ENCODE data around the gene JAK3. TPM values are rescaled to one million over a fixed set of nuclear protein-coding genes. Genes with fewer than 3 reads are reported as not detected.
A peak's percentile ranks its signal among the peaks of the same experiment; 100 is the strongest.

Gene JAK3
- total and polyA plus RNA-seq, 2 donors (not counting 1 experiment from before 2014, with no cell fraction given), result 1.1 to 1.2 TPM

- no peaks in the 10 kb centered on the region for H3K79me2 ChIP-seq (ENCODE audit: control insufficient read depth, insufficient read depth, low read length)
These were observed 15.2 kb downstream of the JAK3 start for GRCh38 chr19:17832443-17833208.

GRCh38 chr19:17831419-17831888 lies 16.3 kb downstream of the JAK3 start:
- Histone ChIP-seq H3K9me3 (ENCODE audit: control insufficient read depth, insufficient read depth, low read depth, low read length) (no peaks in the 10 kb centered on the region), H3K36me3 (ENCODE audit: control insufficient read depth, insufficient read depth, low read length) (no peaks in the 10 kb centered on the region), H3K4me2 (ENCODE audit: extremely low read depth, insufficient read depth, low read length) (no peak overlapping the region), H3K4me3 (replicated peaks in 1 of 4; ENCODE audit: control extremely low read depth in 1 of 4, insufficient read depth in 1 of 4, low read depth in 3 of 4, low read length in 4 of 4) (peak overlapping the region in 1 of 4 experiments; percentile 21), H4K20me1 (ENCODE audit: control insufficient read depth, extremely low read depth, insufficient read depth, low read length) (no peaks in the 10 kb centered on the region), H3K4me1 (ENCODE audit: control insufficient read depth, extremely low read depth, insufficient read depth, low read length) (no peaks in the 10 kb centered on the region), H3K27me3 (ENCODE audit: control insufficient read depth, insufficient read depth, low read length) (peaks cover 4% of the 10 kb centered on the region), H3K79me2 (ENCODE audit: control insufficient read depth, insufficient read depth, low read length) (no peaks in the 10 kb centered on the region), H3K9ac (ENCODE audit: insufficient read depth, low read length) (no peak overlapping the region), H2AFZ (ENCODE audit: low read length) (no peak overlapping the region), H3K27ac (ENCODE audit: insufficient read depth, low read length) (no peak overlapping the region)
- TF ChIP-seq CTCF (conservative IDR thresholded peaks at IDR 0.05 in 1 of 2, IDR thresholded peaks at IDR 0.05 in 1 of 2; ENCODE audit: low read depth in 1 of 2, low read length in 2 of 2) (no peak), EZH2 (IDR thresholded peaks at IDR 0.05; ENCODE audit: low read length, missing control alignments) (no peak)
- no peak for DNase-seq (ENCODE audit: low read depth in 2 of 2)

More at GRCh38 chr19:17832443-17833208, 15.2 kb downstream of the JAK3 start:
- H3K4me2 ChIP-seq (ENCODE audit: extremely low read depth, insufficient read depth, low read length), result no peak overlapping the region
- no peaks in the 10 kb centered on the region for H3K9me3 ChIP-seq (ENCODE audit: control insufficient read depth, insufficient read depth, low read depth, low read length)
- H2AFZ ChIP-seq (ENCODE audit: low read length), result no peak overlapping the region
- peaks cover 4% of the 10 kb centered on the region for H3K27me3 ChIP-seq (ENCODE audit: control insufficient read depth, insufficient read depth, low read length)
- H3K4me1 ChIP-seq (ENCODE audit: control insufficient read depth, extremely low read depth, insufficient read depth, low read length), result no peaks in the 10 kb centered on the region
- no peak overlapping the region for H3K4me3 ChIP-seq (replicated peaks in 1 of 4; ENCODE audit: control extremely low read depth in 1 of 4, insufficient read depth in 1 of 4, low read depth in 3 of 4, low read length in 4 of 4)
- no peaks in the 10 kb centered on the region for H3K36me3 ChIP-seq (ENCODE audit: control insufficient read depth, insufficient read depth, low read length)
- DNase-seq (ENCODE audit: low read depth in 2 of 2), result no peak
- H3K27ac ChIP-seq (ENCODE audit: insufficient read depth, low read length), result no peak overlapping the region
- H3K9ac ChIP-seq (ENCODE audit: insufficient read depth, low read length), result no peak overlapping the region
- H4K20me1 ChIP-seq (ENCODE audit: control insufficient read depth, extremely low read depth, insufficient read depth, low read length), result no peaks in the 10 kb centered on the region
- TF ChIP-seq EZH2 (IDR thresholded peaks at IDR 0.05; ENCODE audit: low read length, missing control alignments) (no peak), CTCF (conservative IDR thresholded peaks at IDR 0.05 in 1 of 2, IDR thresholded peaks at IDR 0.05 in 1 of 2; ENCODE audit: low read depth in 1 of 2, low read length in 2 of 2) (no peak)

GRCh38 chr19:17830567-17831418 lies 17.0 kb downstream of the JAK3 start:
- H3K4me2 ChIP-seq (ENCODE audit: extremely low read depth, insufficient read depth, low read length), result no peak overlapping the region
- DNase-seq (ENCODE audit: low read depth in 2 of 2), result peak; percentile 59 to 75
- no peaks in the 10 kb centered on the region for H3K4me1 ChIP-seq (ENCODE audit: control insufficient read depth, extremely low read depth, insufficient read depth, low read length)
- H3K9ac ChIP-seq (ENCODE audit: insufficient read depth, low read length), result no peak overlapping the region
- no peaks in the 10 kb centered on the region for H3K36me3 ChIP-seq (ENCODE audit: control insufficient read depth, insufficient read depth, low read length)
- peak overlapping the region in 1 of 4 experiments; percentile 31 for H3K4me3 ChIP-seq (replicated peaks in 1 of 4; ENCODE audit: control extremely low read depth in 1 of 4, insufficient read depth in 1 of 4, low read depth in 3 of 4, low read length in 4 of 4)
- no peaks in the 10 kb centered on the region for H3K79me2 ChIP-seq (ENCODE audit: control insufficient read depth, insufficient read depth, low read length)
- H3K27me3 ChIP-seq (ENCODE audit: control insufficient read depth, insufficient read depth, low read length), result peaks cover 4% of the 10 kb centered on the region
- no peaks in the 10 kb centered on the region for H3K9me3 ChIP-seq (ENCODE audit: control insufficient read depth, insufficient read depth, low read depth, low read length)
- no peak for TF ChIP-seq EZH2 (IDR thresholded peaks at IDR 0.05; ENCODE audit: low read length, missing control alignments)
- TF ChIP-seq CTCF (conservative IDR thresholded peaks at IDR 0.05 in 1 of 2, IDR thresholded peaks at IDR 0.05 in 1 of 2; ENCODE audit: low read depth in 1 of 2, low read length in 2 of 2), result no peak
- H3K27ac ChIP-seq (ENCODE audit: insufficient read depth, low read length), result no peak overlapping the region
- H4K20me1 ChIP-seq (ENCODE audit: control insufficient read depth, extremely low read depth, insufficient read depth, low read length), result no peaks in the 10 kb centered on the region
- no peak overlapping the region for H2AFZ ChIP-seq (ENCODE audit: low read length)
